Panc1 (cell line): Measurements from ENCODE around the gene HNRNPM.

Experiments
- CTCF ChIP-seq: fragments of 450-650 bp; IDR thresholded peaks from 2 replicates; pipeline ENCODE4 v1.5.1; 2017; ENCODE audit warnings: mild to moderate bottlenecking
- POLR2AphosphoS5 ChIP-seq: IDR thresholded peaks from 2 replicates; pipeline ENCODE4 v1.6.1; 2012; ENCODE audit warnings: mild to moderate bottlenecking, low read depth, low read length, moderate library complexity
- REST ChIP-seq, 2 experiments: IDR thresholded peaks; 2 replicates each; pipeline ENCODE4 v1.6.1; 2011 to 2012; ENCODE audit warnings: low read depth in 2 of 2, control low read depth in 1 of 2, low read length in 1 of 2, mild to moderate bottlenecking in 1 of 2, moderate library complexity in 1 of 2; ENCODE audit not compliant: insufficient read depth in 1 of 2
- TCF7L2 ChIP-seq: IDR thresholded peaks from 2 replicates; pipeline ENCODE4 v1.6.1; 2011; ENCODE audit warnings: mild to moderate bottlenecking, low read depth, low read length, inconsistent platforms

DNA sequence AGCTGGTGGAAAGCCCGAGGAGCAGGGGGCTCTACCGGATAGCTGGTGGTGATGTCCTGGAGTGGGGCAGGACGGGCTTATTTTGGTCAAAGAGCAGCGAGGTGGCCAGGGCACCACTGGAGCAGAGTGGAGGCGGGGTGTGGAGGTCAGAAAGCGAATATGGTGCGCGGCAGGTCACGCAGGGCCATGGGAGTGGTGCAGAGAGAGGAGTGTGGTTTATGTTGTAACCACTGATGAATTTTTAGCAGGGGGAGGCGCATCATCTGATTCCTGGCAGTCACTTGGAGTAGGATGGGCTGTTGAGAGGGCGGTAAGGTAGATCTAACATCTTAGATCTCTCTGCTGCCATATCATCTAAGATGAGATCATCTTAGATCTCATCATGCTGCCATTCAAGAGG lies 70.5 kb downstream of the HNRNPM start:
- TF ChIP-seq CTCF (no peak), POLR2AphosphoS5 (no peak), TCF7L2 (no peak), REST (IDR thresholded peaks at IDR 0.05; ENCODE audit: insufficient read depth in 1 of 2, low read depth in 2 of 2, low read length in 1 of 2) (no peak)
